ENCODE results near the gene CLEC1B. TPM values are rescaled to one million over a fixed set of nuclear protein-coding genes. Genes with fewer than 3 reads are reported as not detected.
"Not testable (repeated sequence)": the region's sequence is repeated elsewhere in the genome, so short reads cannot be mapped to it uniquely, and the experiment has no call there.

CLEC1B gene
- total RNA-seq, 2 experiments from 2014 or later, result not detected

GRCh38 chr12:9976626-9977025 lies 22.3 kb downstream of the CLEC1B start:
- POLR2A ChIA-PET, CTCF ChIA-PET: not testable (repeated sequence)

GRCh38 chr12:9975614-9976013 lies 23.3 kb downstream of the CLEC1B start:
- ChIA-PET POLR2A (no interaction called here), CTCF (no interaction called here)

GRCh38 chr12:9974731-9975130 lies 24.2 kb downstream of the CLEC1B start:
- POLR2A ChIA-PET, CTCF ChIA-PET: not testable (repeated sequence)

GRCh38 chr12:9973949-9974348 lies 25.0 kb downstream of the CLEC1B start:
- ChIA-PET POLR2A (no interaction called here), CTCF (no interaction called here)

- ChIA-PET CTCF (no interaction called here), POLR2A (no interaction called here)
Observed at GRCh38 chr12:9971181-9971580, 27.7 kb downstream of the CLEC1B start, which contains the start of gene CLEC12A. CLEC12A (plus strand) TSS chr12:9971409; CDS start chr12:9971597, 188 bp downstream.

- CTCF ChIA-PET, result no interaction called here
- POLR2A ChIA-PET, result no interaction called here
Observed at GRCh38 chr12:9969673-9970072, 29.2 kb downstream of the CLEC1B start.

GRCh38 chr12:9961901-9962300 lies 37.0 kb downstream of the CLEC1B start:
- POLR2A ChIA-PET, result no interaction called here
- CTCF ChIA-PET, result interaction anchor here (0.6 kb wide), 1 partner anchor 1053 kb away, joined by 3 read pairs; no protein-coding TSS in a partner anchor

- POLR2A ChIA-PET, result no interaction called here
- CTCF ChIA-PET, result no interaction called here
Observed at GRCh38 chr12:9961106-9961505, 37.8 kb downstream of the CLEC1B start.

GRCh38 chr12:9960590-9960989 lies 38.3 kb downstream of the CLEC1B start:
- ChIA-PET CTCF (no interaction called here), POLR2A (no interaction called here)

- CTCF ChIA-PET, result no interaction called here
- POLR2A ChIA-PET, result no interaction called here
Observed at GRCh38 chr12:9957834-9958233, 41.1 kb downstream of the CLEC1B start.

GRCh38 chr12:9952954-9953729 lies 45.8 kb downstream of the CLEC1B start:
- POLR2A ChIA-PET, CTCF ChIA-PET: not testable (repeated sequence)

GRCh38 chr12:9951026-9951675 lies 47.8 kb downstream of the CLEC1B start:
- POLR2A ChIA-PET, result no interaction called here
- CTCF ChIA-PET, result no interaction called here

GRCh38 chr12:9948606-9949296 lies 50.2 kb downstream of the CLEC1B start:
- CTCF ChIA-PET, result no interaction called here
- POLR2A ChIA-PET, result no interaction called here

- ChIA-PET CTCF (interaction anchor here (1.3 kb wide), 1 partner anchor 198 kb away, joined by 6 read pairs; no protein-coding TSS in a partner anchor), POLR2A (no interaction called here)
Observed at GRCh38 chr12:9947674-9948073, 51.2 kb downstream of the CLEC1B start.

GRCh38 chr12:9944391-9944790 lies 54.5 kb downstream of the CLEC1B start:
- POLR2A ChIA-PET, result no interaction called here

GRCh38 chr12:9943240-9943639 lies 55.7 kb downstream of the CLEC1B start:
- POLR2A ChIA-PET, result no interaction called here
- CTCF ChIA-PET, result interaction anchor here (1.3 kb wide), 1 partner anchor 19 kb away, joined by 3 read pairs; no protein-coding TSS in a partner anchor

More at GRCh38 chr12:9944391-9944790, 54.5 kb downstream of the CLEC1B start:
- CTCF ChIA-PET, result interaction anchor here (1.3 kb wide), 1 partner anchor 20 kb away, joined by 3 read pairs; no protein-coding TSS in a partner anchor

Other genes starting within 250 kb of the CLEC1B start
- gene CD69, start 238.2 kb downstream of the CLEC1B start, total RNA-seq, result 10 to 100 TPM; 80.0 to 83.5 TPM
- not detected for gene KLRF1, start 171.6 kb downstream of the CLEC1B start, total RNA-seq
- gene CLEC2B, start 129.8 kb downstream of the CLEC1B start, total RNA-seq, result 10 to 100 TPM in 1 of 2 experiments, 1 to 10 TPM in 1; 10.0 to 10.8 TPM
- gene KLRF2, start 117.6 kb downstream of the CLEC1B start, total RNA-seq, result not detected
- not detected for gene CLEC2A, start 66.8 kb downstream of the CLEC1B start, total RNA-seq
- not detected for gene CLEC12A, start 27.7 kb downstream of the CLEC1B start, total RNA-seq
- gene CLEC12B, start 11.5 kb upstream of the CLEC1B start, total RNA-seq, result not detected
- not detected for gene CLEC9A, start 31.6 kb upstream of the CLEC1B start, total RNA-seq
- gene CLEC1A, start 99.9 kb upstream of the CLEC1B start, total RNA-seq, result not detected
- gene CLEC7A, start 131.1 kb upstream of the CLEC1B start, total RNA-seq, result not detected
- gene OLR1, start 173.0 kb upstream of the CLEC1B start, total RNA-seq, result not detected
- not detected for gene TMEM52B, start 179.9 kb upstream of the CLEC1B start, total RNA-seq
- 10 to 100 TPM; 12.7 to 16.8 TPM for gene GABARAPL1, start 213.8 kb upstream of the CLEC1B start, total RNA-seq